Thymus (tissue), 11 donors: ENCODE data around the gene GIPC2. TPM values are rescaled to one million over a fixed set of nuclear protein-coding genes. Genes with fewer than 3 reads are reported as not detected.

Experiments
- DNase-seq, 9 donors: peaks; one replicate each; pipeline ENCODE4 v3.0.0-alpha.2; 2013; ENCODE audit warnings: low spot score in 9 of 9, low read depth in 6 of 9, missing footprints in 1 of 9
- H3K27ac ChIP-seq, 2 donors: one replicate each; pipeline ENCODE4 v1.5.1; 2013; ENCODE audit warnings: control low read depth in 1 of 2, low read depth in 1 of 2, low read length in 1 of 2, mild to moderate bottlenecking in 1 of 2, moderate library complexity in 1 of 2
- H3K27me3 ChIP-seq, 2 donors: one replicate each; pipeline ENCODE4 v1.5.1; 2013; ENCODE audit warnings: low read length in 1 of 2; ENCODE audit not compliant: control insufficient read depth in 2 of 2, insufficient read depth in 1 of 2
- H3K36me3 ChIP-seq, 2 donors: one replicate each; pipeline ENCODE4 v1.5.1; 2013; ENCODE audit warnings: low read length in 1 of 2, mild to moderate bottlenecking in 1 of 2, moderate library complexity in 1 of 2; ENCODE audit not compliant: control insufficient read depth in 2 of 2, insufficient read depth in 2 of 2
- H3K4me1 ChIP-seq, 2 donors: one replicate each; pipeline ENCODE4 v1.5.1; 2013; ENCODE audit warnings: low read length in 2 of 2; ENCODE audit not compliant: control insufficient read depth in 2 of 2, insufficient read depth in 2 of 2
- H3K4me3 ChIP-seq, 2 donors: one replicate each; pipeline ENCODE4 v1.5.1; 2013; ENCODE audit warnings: low read length in 2 of 2, control low read depth in 1 of 2, mild to moderate bottlenecking in 1 of 2
- H3K9me3 ChIP-seq, 2 donors: one replicate each; pipeline ENCODE4 v1.5.1; 2013; ENCODE audit warnings: low read length in 1 of 2, mild to moderate bottlenecking in 1 of 2; ENCODE audit not compliant: control insufficient read depth in 2 of 2, insufficient read depth in 1 of 2
- WGBS: extraction: QIAGEN DNeasy Blood & Tissue Kit; methylation state at CpG from one replicate; pipeline ENCODE4 v1.1.7; 2013; 5-methylcytosine and 5-hydroxymethylcytosine counted together
- polyA plus RNA-seq: library from polyadenylated mRNA; stranded (reverse); fragments of 200-250 nt; gene quantifications from one replicate; pipeline ENCODE4 v1.2.3, GENCODE V29; 2013
- total RNA-seq: library from RNA; stranded (reverse); fragments of 120-200 nt; gene quantifications from one replicate; pipeline ENCODE4 v1.2.4, GENCODE V29; 2013
- donor health status: healthy.

Gene GIPC2
- total and polyA plus RNA-seq, 2 donors: 0.28 to 1.3 TPM

DNA sequence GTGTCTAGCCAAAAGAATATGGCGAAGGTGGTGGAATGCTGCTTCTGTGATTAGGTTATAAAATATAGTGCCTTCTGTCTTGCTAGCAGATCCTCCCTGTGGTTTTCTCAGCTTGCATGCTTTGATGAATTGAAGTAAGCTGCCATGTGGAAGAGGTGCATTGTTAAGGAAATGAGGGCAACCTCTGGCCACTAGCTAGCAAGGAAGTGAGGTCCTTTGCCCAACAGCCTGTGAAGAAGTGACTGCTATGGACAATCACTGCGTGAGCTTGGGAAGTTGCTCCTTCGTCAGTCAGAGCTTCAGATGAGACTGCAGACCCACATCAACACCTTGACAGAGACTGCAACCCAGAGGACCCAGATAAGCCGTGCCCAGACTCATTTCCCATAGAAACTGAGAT is 109.4 kb downstream of the GIPC2 start:
- Histone ChIP-seq H3K4me1 (peaks cover 0 to 5% of the 10 kb centered on the region in 2 donors), H3K27ac (no peak overlapping the region), H3K27me3 (no peaks in the 10 kb centered on the region), H3K36me3 (no peaks in the 10 kb centered on the region), H3K4me3 (no peak overlapping the region), H3K9me3 (no peaks in the 10 kb centered on the region)
- no peak for DNase-seq
- WGBS: 89% methylated on average over 4 of the region's 4 CpGs

DNA sequence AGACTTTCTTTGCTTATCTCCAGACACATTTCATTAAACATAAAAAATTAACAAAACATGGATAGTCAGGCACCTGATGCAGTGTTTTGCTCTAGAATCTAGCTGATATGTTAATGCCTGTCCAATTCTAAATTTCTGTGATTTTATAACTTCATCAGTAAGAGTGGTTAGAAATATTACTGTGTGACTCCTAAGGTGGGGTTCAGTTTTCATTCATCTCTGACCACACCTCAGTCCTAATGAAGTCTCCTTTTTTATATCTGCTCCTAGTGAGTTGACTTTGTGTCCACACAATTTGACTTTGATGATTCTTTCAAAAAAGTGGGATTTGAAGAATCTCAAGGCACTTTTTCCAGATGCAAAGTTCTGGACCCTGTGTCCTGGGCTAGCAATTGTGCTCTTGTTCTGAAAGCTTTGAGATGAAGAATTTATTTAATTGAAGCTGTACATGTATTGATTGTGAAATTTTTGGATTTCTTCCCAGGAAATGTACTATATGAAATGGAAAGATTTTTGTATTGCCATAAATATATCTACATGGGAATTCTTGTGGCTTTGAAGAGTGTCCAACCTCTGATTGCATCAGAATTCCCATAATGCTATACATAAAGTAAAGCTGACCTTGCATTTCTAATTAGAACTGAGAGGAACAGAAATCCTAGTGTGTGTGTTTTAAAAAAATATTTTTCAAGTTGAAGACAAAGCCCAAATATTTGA is 111.2 kb downstream of the GIPC2 start:
- no peak for DNase-seq
- H3K27ac ChIP-seq: no peak overlapping the region

GRCh38 chr1:78165816-78166215 is 120.0 kb downstream of the GIPC2 start:
- H3K4me3 ChIP-seq: no peak overlapping the region
- 80% methylated on average over 2 of the region's 2 CpGs for WGBS
- DNase-seq: no peak
- H3K9me3 ChIP-seq: no peaks in the 10 kb centered on the region
- no peak overlapping the region for H3K27ac ChIP-seq
- no peaks in the 10 kb centered on the region for H3K27me3 ChIP-seq
- no peaks in the 10 kb centered on the region for H3K4me1 ChIP-seq
- no peaks in the 10 kb centered on the region for H3K36me3 ChIP-seq

More for the DNA sequence above, 111.2 kb downstream of the GIPC2 start:
- Histone ChIP-seq H3K36me3 (no peaks in the 10 kb centered on the region), H3K9me3 (no peaks in the 10 kb centered on the region), H3K27me3 (no peaks in the 10 kb centered on the region), H3K4me3 (no peak overlapping the region), H3K4me1 (peaks cover 0 to 5% of the 10 kb centered on the region in 2 donors)

DNA sequence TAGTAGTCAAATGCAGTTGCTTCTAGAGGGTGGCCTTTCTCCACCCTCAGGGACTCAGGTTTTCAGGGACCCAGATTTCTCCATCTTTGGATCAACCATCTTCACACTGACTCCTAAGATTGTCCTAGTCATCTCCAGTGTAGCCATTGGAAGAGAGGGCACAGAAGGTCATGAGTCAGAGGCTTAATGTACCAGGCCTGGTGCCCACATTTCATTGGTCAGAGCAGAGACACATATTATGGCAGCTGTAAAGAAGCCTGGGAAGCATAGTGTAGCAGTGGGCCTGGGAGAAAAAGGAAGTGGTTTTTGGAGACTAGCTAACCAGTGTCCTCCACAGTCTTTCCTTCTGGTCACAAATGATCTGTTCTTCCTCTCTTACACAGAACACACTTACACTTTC is 122.5 kb downstream of the GIPC2 start:
- Histone ChIP-seq H3K4me1 (no peaks in the 10 kb centered on the region), H3K9me3 (no peaks in the 10 kb centered on the region), H3K36me3 (no peaks in the 10 kb centered on the region), H3K27me3 (no peaks in the 10 kb centered on the region), H3K27ac (no peak overlapping the region), H3K4me3 (no peak overlapping the region)
- DNase-seq: no peak

- WGBS: 85% methylated on average over 2 of the region's 2 CpGs
- H3K9me3 ChIP-seq: no peaks in the 10 kb centered on the region
- H3K36me3 ChIP-seq: no peaks in the 10 kb centered on the region
- H3K27me3 ChIP-seq: no peaks in the 10 kb centered on the region
- no peak for DNase-seq
- no peak overlapping the region for H3K27ac ChIP-seq
- no peak overlapping the region for H3K4me3 ChIP-seq
- no peaks in the 10 kb centered on the region for H3K4me1 ChIP-seq
These were observed 125.1 kb downstream of the GIPC2 start for GRCh38 chr1:78170859-78171258.

DNA sequence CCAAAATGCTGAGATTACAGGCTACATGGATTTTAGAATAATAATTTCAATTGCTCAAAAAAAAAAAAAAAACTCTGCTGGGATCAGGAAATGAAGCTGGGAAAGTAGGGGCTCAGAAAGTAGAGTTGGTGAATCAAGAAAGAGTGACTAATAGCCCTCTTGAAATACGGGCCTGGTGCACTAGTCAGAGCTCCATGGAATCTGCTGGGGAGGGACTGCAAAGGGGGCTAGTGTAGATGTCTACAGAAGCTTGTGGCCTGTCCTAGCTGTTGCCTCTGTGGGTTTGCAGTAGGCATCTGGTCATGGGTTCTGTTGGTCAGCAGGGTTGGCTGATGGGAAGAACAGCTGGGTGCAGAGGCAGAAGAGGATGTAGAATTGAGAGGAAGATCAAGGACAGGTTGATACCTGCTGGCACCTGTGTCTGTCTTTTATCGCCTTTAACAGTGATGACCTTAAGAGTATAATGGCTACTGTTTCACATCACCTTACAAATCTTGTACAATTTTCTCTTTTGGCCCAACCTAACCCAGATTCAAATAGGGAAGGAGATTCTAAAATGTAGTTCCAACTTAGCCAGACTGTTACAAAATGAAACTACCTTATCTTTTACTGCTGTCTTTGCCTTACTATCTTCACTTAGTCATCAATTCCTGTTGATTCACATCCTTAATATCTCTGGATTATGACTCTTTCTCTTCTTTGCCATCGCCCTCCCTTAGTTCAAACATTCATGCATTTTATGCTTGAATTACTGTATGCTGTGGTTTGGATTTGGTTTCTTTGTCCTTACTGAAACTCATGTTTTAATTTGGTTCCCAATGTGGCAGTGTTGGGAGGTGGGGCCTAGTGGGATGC is 126.2 kb downstream of the GIPC2 start:
- 99% methylated on average over 3 of the region's 3 CpGs for WGBS
- Histone ChIP-seq H3K9me3 (no peaks in the 10 kb centered on the region), H3K4me1 (no peaks in the 10 kb centered on the region), H3K27me3 (no peaks in the 10 kb centered on the region), H3K36me3 (no peaks in the 10 kb centered on the region), H3K4me3 (no peak overlapping the region), H3K27ac (no peak overlapping the region)
- no peak for DNase-seq

DNA sequence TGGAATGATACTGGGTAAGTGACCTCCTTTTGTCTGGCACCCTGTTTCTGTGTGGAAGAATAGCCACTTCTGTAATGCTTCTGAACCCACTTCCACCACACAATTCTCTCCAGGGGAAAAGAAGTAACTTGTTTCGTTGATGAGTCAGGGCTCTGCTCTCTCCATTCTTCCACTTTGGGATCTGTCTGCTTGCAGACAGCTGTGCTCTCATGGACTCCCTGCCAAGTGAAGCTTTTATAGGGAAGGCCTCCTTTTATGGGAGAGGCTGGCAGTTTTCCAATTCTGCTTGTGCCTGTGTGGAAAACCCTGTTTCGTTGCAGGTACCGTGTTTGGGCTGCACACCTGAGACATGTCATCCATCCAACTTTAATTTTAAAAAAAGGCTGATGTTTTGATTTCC is 130.7 kb downstream of the GIPC2 start:
- no peaks in the 10 kb centered on the region for H3K27me3 ChIP-seq
- WGBS: 85% methylated on average over 3 of the region's 3 CpGs
- H3K27ac ChIP-seq: no peak overlapping the region
- H3K4me1 ChIP-seq: no peaks in the 10 kb centered on the region
- DNase-seq: no peak
- no peak overlapping the region for H3K4me3 ChIP-seq
- H3K9me3 ChIP-seq: no peaks in the 10 kb centered on the region
- no peaks in the 10 kb centered on the region for H3K36me3 ChIP-seq

GRCh38 chr1:78177708-78178270 is 132.0 kb downstream of the GIPC2 start:
- Histone ChIP-seq H3K4me3 (no peak overlapping the region), H3K36me3 (no peaks in the 10 kb centered on the region), H3K9me3 (no peaks in the 10 kb centered on the region), H3K27me3 (no peaks in the 10 kb centered on the region), H3K4me1 (no peaks in the 10 kb centered on the region), H3K27ac (no peak overlapping the region)
- WGBS: 78% methylated on average over 3 of the region's 3 CpGs
- DNase-seq: peak in 3 of 9 donors; percentile 2 to 28 (median 7)

- no peaks in the 10 kb centered on the region for H3K36me3 ChIP-seq
- WGBS: 93% methylated on average over 4 of the region's 4 CpGs
These were observed 133.1 kb downstream of the GIPC2 start for GRCh38 chr1:78178816-78179215.

More at GRCh38 chr1:78178816-78179215, 133.1 kb downstream of the GIPC2 start:
- H3K4me3 ChIP-seq: no peak overlapping the region
- no peaks in the 10 kb centered on the region for H3K27me3 ChIP-seq
- no peaks in the 10 kb centered on the region for H3K4me1 ChIP-seq
- H3K27ac ChIP-seq: peak overlapping the region in 1 of 2 donors; percentile 32
- DNase-seq: no peak
- H3K9me3 ChIP-seq: no peaks in the 10 kb centered on the region
